HepG2 (cell line): Measurements from ENCODE around the gene LILRB3. TPM values are rescaled to one million over a fixed set of nuclear protein-coding genes. Genes with fewer than 3 reads are reported as not detected.
A peak's percentile ranks its signal among the peaks of the same experiment; 100 is the strongest.
"Not testable (repeated sequence)": the region's sequence is repeated elsewhere in the genome, so short reads cannot be mapped to it uniquely, and the experiment has no call there.

Source experiments
- ATAC-seq: fragments of 200-7000 bp; cut with Tn5 transposase; 3 replicates; pipeline ENCODE4 v1.9.1; 2020; ENCODE audit warnings: mild to moderate bottlenecking, moderate library complexity
- BruUV-seq: library from RNA; stranded (reverse); fragments of 400-500 nt; replicated peaks from 2 replicates; lab custom pipeline; 2021; lab: Mats Ljungman, UMichigan
- CTCF ChIA-PET: fragments of 300-600 bp; formaldehyde crosslinking; extraction: SDS; loops from one replicate; lab custom pipeline; 2021; ENCODE audit warnings: low total read pairs, inconsistent platforms, low intra/inter-chr PET ratio; lab: Yijun Ruan, JAX
- POLR2A ChIA-PET: fragments of 350-600 bp; sonication (Branson Sonifier 250); formaldehyde crosslinking; loops from one replicate; lab custom pipeline; 2020; ENCODE audit warnings: antibody characterized with exemption, inconsistent platforms; lab: Yijun Ruan, JAX
- DNase-seq: peaks from one replicate; pipeline ENCODE4 v3.0.0-alpha.2; 2015; ENCODE audit warnings: low spot score
- FAIRE-seq: peaks from 3 replicates; lab custom pipeline; 2011; peaks lifted over from hg19 to GRCh38; lab: Jason Lieb, UNC
- H2AFZ ChIP-seq: one replicate; pipeline ENCODE4 v1.6.1; 2011; ENCODE audit warnings: low read length, inconsistent platforms
- H3K27ac ChIP-seq: fragments of 300-600 bp; 3 replicates; pipeline ENCODE4 v1.8.0; 2011; ENCODE audit warnings: mixed run types, mild to moderate bottlenecking, mixed read lengths, low read length, inconsistent platforms; ENCODE audit not compliant: insufficient read depth; ENCODE audit errors: extremely low read length
- H3K27me3 ChIP-seq, 2 experiments: fragments of 200-600 bp in 1 of 2; 2 replicates in 1 of 2; 3 replicates in 1 of 2; pipeline versions ENCODE4 v1.6.0 to v1.8.0; 2011; ENCODE audit warnings: low read length in 2 of 2, mild to moderate bottlenecking in 2 of 2, moderate library complexity in 2 of 2, inconsistent platforms in 1 of 2; ENCODE audit not compliant: insufficient read depth in 2 of 2, control insufficient read depth in 1 of 2
- H3K36me3 ChIP-seq, 2 experiments: fragments of 200-600 bp in 1 of 2; replicated peaks in 1 of 2; 2 replicates in 1 of 2; 3 replicates in 1 of 2; pipeline versions ENCODE4 v1.5.1 to v1.8.0; 2011; ENCODE audit warnings: low read length in 2 of 2, inconsistent platforms in 1 of 2; ENCODE audit not compliant: insufficient read depth in 2 of 2, control insufficient read depth in 1 of 2
- H3K4me1 ChIP-seq: 2 replicates; pipeline ENCODE4 v1.5.1; 2012; ENCODE audit warnings: low read length, inconsistent platforms; ENCODE audit not compliant: insufficient read depth
- H3K4me2 ChIP-seq: 2 replicates; pipeline ENCODE4 v1.6.0; 2011; ENCODE audit warnings: low read depth, low read length, inconsistent platforms
- H3K4me3 ChIP-seq, 3 experiments: fragments of 200-600 bp in 1 of 3; sonication (generic), shearing (Covaris generic) in 1 of 3; replicated peaks in 1 of 3; 2 replicates each; pipeline ENCODE4 v1.5.1; 2011 to 2016; ENCODE audit warnings: low read length in 3 of 3, inconsistent platforms in 2 of 3, low read depth in 2 of 3, mild to moderate bottlenecking in 2 of 3, control low read depth in 1 of 3, mixed read lengths in 1 of 3; ENCODE audit not compliant: insufficient read depth in 1 of 3
- H3K79me2 ChIP-seq: one replicate; pipeline ENCODE4 v1.6.1; 2011; ENCODE audit warnings: low read length, inconsistent platforms; ENCODE audit not compliant: insufficient read depth
- H3K9ac ChIP-seq: 2 replicates; pipeline ENCODE4 v1.6.0; 2011; ENCODE audit warnings: mild to moderate bottlenecking, low read depth, low read length, inconsistent platforms; ENCODE audit not compliant: insufficient read depth
- H3K9me3 ChIP-seq: 2 replicates; pipeline ENCODE4 v1.5.1; 2012; ENCODE audit warnings: mild to moderate bottlenecking, low read length
- H4K20me1 ChIP-seq: 2 replicates; pipeline ENCODE4 v1.6.0; 2011; ENCODE audit warnings: inconsistent platforms, mild to moderate bottlenecking, low read length, moderate library complexity; ENCODE audit not compliant: insufficient read depth
- BCL6 ChIP-seq: IDR thresholded peaks from 2 replicates; pipeline ENCODE4 v1.6.1; 2016; ENCODE audit warnings: missing genetic modification reagents, missing compliant biosample characterization
- FOXP1 ChIP-seq, 2 experiments: fragments of 450-650 bp in 1 of 2; IDR thresholded peaks; 2 replicates each; pipeline ENCODE4 v1.6.1; 2017 to 2018; ENCODE audit warnings: antibody characterized with exemption in 1 of 2
- HNF4A ChIP-seq: sonication (generic); formaldehyde crosslinking; IDR thresholded peaks from 2 replicates; pipeline ENCODE4 v1.4.0; 2020; ENCODE audit warnings: missing genetic modification reagents
- NR2F2 ChIP-seq: IDR thresholded peaks from 2 replicates; pipeline ENCODE4 v1.6.1; 2012; ENCODE audit warnings: low read depth, inconsistent platforms, borderline replicate concordance
- PAXIP1 ChIP-seq: sonication (generic); formaldehyde crosslinking; conservative IDR thresholded peaks from 2 replicates; pipeline ENCODE4 v1.4.0; 2020; ENCODE audit warnings: mild to moderate bottlenecking, missing genetic modification reagents, moderate library complexity
- RARA ChIP-seq: IDR thresholded peaks from 2 replicates; pipeline ENCODE4 v1.6.1; 2016; ENCODE audit warnings: missing genetic modification reagents, missing compliant biosample characterization
- RXRB ChIP-seq: IDR thresholded peaks from 2 replicates; pipeline ENCODE4 v1.6.1; 2016; ENCODE audit warnings: borderline replicate concordance, missing genetic modification reagents, missing compliant biosample characterization
- WGBS: methylation state at CpG from one replicate; pipeline ENCODE4 v1.1.6; 2017; ENCODE audit warnings: low lambda C conversion rate; 5-methylcytosine and 5-hydroxymethylcytosine counted together
- in situ Hi-C: cut with HindIII; loops from 2 replicates; pipeline ENCODE4 v1.10.0; 2017; ENCODE audit warnings: low pct_unique_long_range_greater_than_20kb; ENCODE audit not compliant: extremely low pct_ligation_motif_present
- intact Hi-C: fragments of 100-400 bp; cut with micrococcal nuclease; formaldehyde crosslinking; loops from one replicate; pipeline ENCODE4 v1.10.0; 2022; ENCODE audit not compliant: unreplicated experiment
- polyA plus RNA-seq, 8 experiments: library from polyadenylated mRNA; depleted of rRNA in 3 of 8; stranded (reverse) in 7 of 8; unstranded in 1 of 8; fragments of >200 nt; fragmentation: Illumina TruSeq in 4 of 8; extraction: Trizol in 4 of 8; gene quantifications; 2 replicates each; pipeline versions ENCODE4 v1.2.1 to v1.2.3, GENCODE V29; 2011 to 2016; ENCODE audit warnings: low read depth in 4 of 8, missing spikeins in 1 of 8, mixed read lengths in 1 of 8; ENCODE audit not compliant: insufficient read depth in 1 of 8
- total RNA-seq, 5 experiments: library from RNA; depleted of rRNA; stranded (reverse); fragments of >200 nt; fragmentation: Illumina TruSeq; extraction: Trizol; gene quantifications; 2 replicates each; pipeline ENCODE4 v1.2.3, GENCODE V29; 2016; ENCODE audit warnings: low read depth in 1 of 5

The LILRB3 gene
- total and polyA plus RNA-seq, 2 of the 13 experiments (the other 11 are each of a cell fraction or from before 2014, with no cell fraction given) = 0.22 TPM; not detected in 1

GRCh38 chr19:54214217-54214616 lies 8.6 kb downstream of the LILRB3 start:
- not testable (repeated sequence) for H4K20me1 ChIP-seq; H3K4me2 ChIP-seq; ATAC-seq; TF ChIP-seq FOXP1 (IDR thresholded peaks at IDR 0.05)
- 0 out of 2 replicates have a peak, but pooled peaks have one; percentile 20 for TF ChIP-seq RXRB
- 0 out of 2 replicates have a peak, but pooled peaks have one; percentile 6 for TF ChIP-seq HNF4A
- peak; percentile 22; the same call in 1 of the 2 replicates for TF ChIP-seq PAXIP1 (CRISPR knock-in tag)
- peak; percentile 88 for TF ChIP-seq BCL6 (CRISPR knock-in tag)
- TF ChIP-seq FOXP1 (CRISPR knock-in tag; IDR thresholded peaks at IDR 0.05) = peak; percentile 24; the same call in 1 of the 2 replicates
- peak; percentile 80 for TF ChIP-seq RARA
- TF ChIP-seq NR2F2 = 0 out of 2 replicates have a peak, but pooled peaks have one; percentile 18
- TF ChIP-seq, all 625 proteins: peak for 7; not testable (repeated sequence) for 618
- in situ Hi-C loops, BruUV-seq, H2AFZ ChIP-seq, POLR2A ChIA-PET, H3K27ac ChIP-seq, CTCF ChIA-PET, H3K36me3 ChIP-seq, H3K27me3 ChIP-seq, DNase-seq, H3K79me2 ChIP-seq, H3K4me3 ChIP-seq, intact Hi-C loops, FAIRE-seq, H3K9ac ChIP-seq, H3K9me3 ChIP-seq: not testable (repeated sequence)
- 2% methylated on average over 4 of the region's 5 CpGs for WGBS
- H3K4me1 ChIP-seq = peaks cover 47% of the 10 kb centered on the region
